GM19035 (cell line): Measurements from ENCODE around the gene ASTN2.

Source experiments
- ATAC-seq: cut with Tn5 transposase; IDR thresholded peaks from one replicate; pipeline ENCODE4 v1.9.1; 2021; ENCODE audit not compliant: unreplicated experiment

ASTN2 gene, protein sequence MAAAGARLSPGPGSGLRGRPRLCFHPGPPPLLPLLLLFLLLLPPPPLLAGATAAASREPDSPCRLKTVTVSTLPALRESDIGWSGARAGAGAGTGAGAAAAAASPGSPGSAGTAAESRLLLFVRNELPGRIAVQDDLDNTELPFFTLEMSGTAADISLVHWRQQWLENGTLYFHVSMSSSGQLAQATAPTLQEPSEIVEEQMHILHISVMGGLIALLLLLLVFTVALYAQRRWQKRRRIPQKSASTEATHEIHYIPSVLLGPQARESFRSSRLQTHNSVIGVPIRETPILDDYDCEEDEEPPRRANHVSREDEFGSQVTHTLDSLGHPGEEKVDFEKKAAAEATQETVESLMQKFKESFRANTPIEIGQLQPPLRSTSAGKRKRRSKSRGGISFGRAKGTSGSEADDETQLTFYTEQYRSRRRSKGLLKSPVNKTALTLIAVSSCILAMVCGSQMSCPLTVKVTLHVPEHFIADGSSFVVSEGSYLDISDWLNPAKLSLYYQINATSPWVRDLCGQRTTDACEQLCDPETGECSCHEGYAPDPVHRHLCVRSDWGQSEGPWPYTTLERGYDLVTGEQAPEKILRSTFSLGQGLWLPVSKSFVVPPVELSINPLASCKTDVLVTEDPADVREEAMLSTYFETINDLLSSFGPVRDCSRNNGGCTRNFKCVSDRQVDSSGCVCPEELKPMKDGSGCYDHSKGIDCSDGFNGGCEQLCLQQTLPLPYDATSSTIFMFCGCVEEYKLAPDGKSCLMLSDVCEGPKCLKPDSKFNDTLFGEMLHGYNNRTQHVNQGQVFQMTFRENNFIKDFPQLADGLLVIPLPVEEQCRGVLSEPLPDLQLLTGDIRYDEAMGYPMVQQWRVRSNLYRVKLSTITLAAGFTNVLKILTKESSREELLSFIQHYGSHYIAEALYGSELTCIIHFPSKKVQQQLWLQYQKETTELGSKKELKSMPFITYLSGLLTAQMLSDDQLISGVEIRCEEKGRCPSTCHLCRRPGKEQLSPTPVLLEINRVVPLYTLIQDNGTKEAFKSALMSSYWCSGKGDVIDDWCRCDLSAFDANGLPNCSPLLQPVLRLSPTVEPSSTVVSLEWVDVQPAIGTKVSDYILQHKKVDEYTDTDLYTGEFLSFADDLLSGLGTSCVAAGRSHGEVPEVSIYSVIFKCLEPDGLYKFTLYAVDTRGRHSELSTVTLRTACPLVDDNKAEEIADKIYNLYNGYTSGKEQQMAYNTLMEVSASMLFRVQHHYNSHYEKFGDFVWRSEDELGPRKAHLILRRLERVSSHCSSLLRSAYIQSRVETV (N-terminal part only)

DNA sequence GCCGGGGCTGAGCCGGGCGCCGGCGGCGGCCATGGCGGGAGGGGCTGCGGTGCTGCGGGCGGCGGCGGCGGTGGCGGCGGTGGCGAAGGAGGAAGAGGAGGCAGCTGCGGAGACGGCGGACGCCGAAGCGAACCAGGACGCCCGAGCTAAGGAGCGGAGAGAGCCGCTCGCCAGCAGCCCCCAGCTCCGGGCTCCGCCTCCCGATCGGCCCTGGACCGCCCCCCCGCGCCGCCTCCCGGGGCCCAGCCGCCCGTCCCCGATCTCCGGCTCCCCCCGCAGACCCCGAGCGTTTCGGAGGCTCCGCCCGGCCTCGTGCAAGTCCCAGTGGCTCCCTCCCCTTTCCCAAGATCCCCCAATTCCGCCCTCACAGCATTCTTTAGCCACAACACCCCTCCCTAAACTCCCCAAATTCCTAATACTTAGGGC is at the start of gene ASTN2:
ASTN2 (minus strand) TSS at position 152 of the 426 bp plus-strand sequence; CDS start at position 33, 119 bp downstream.
- ATAC-seq, result no peak

DNA sequence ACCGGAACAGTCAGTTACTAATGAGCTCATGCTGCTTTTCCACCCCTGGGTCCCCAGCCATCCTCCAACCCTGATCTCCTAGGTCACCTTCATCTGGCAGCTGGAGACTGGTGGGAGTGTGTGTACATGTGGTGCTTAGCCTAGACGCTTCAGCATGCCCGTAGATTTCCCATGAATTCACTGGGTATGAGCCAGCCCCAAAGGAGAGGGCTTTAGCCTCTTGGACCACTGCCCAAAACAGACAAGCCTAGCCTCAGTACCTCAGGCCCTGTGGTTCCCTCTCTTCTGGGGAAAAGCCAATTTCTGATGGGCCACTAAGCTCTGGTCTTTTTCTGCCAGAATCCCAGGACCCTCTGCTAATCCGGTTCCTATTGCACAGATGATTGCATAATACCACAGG is 48.0 kb upstream of the ASTN2 start:
- no peak for ATAC-seq

DNA sequence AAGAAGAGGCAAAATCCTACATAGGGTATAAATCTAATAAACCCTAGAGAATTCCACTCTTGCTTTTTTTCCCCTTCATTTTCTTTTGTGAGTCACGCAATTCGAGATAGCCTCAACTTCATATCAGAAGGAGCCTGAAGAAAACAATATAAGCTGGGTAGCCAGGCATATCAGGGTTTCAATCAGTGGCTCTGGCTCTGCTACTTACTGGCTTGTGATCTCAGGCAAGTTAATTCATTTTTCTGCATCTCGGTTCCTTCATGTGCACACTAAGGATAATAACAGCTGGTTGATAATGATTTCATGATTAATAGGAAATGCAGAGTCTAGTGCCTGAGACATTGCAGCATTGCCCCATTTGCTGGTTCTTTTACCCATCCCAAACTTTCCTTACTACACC is 46.5 kb upstream of the ASTN2 start:
- no peak for ATAC-seq

DNA sequence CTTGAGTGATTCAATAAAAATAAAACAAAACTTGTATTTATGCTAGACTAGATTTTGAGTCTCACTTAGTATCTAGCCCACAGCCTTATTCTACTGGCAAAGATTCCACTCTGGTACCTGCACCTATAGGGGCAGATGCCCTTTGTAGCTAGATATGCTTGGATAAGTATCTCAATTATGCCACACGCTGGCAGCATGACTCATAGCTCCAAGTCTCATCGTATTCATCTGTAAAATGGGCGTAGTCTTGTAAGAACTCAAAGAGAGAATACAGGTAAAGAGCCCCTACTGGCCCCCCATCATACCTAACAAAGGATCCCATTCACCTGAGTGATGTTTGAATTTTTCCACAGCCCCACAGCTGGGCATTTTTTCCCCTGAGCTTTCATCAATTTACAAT is 45.9 kb upstream of the ASTN2 start:
- ATAC-seq, result no peak

DNA sequence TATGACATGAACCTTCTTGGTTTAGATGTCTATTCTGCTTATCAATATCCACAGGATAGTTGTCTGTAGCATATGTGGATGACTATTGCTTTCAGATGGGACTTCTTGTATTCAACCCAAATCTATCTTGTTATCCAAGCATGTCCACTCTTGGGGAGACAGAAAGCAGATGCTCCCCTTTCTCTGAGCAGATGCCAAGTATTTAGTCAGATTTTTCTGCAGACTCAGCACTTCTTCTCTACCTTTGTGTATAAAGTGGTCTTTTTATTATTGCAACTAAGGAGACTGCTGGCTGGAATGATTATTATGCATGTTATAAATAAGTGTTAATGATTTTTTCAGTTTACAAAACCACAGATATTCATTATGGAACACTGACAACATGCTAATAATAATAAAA is 45.1 kb upstream of the ASTN2 start:
- ATAC-seq, result no peak

DNA sequence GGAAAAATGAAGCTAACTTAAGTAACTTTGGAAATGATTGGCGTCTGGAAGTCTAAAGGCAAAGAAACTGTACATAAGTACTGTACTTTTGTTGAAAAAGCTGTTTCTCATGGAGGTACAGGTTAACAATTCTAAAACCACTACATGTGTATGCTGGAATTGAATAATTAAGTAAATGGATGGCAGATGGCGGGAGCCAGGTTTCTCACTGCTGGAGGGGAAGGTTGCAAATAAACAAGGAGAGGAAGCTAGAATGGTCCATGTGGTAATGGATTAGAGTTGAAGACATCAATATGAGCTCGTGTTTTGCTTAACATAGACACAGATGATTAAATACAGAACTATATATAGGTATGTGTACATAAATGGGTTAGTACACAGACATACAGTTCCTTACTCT is 43.2 kb upstream of the ASTN2 start:
- ATAC-seq, result no peak

DNA sequence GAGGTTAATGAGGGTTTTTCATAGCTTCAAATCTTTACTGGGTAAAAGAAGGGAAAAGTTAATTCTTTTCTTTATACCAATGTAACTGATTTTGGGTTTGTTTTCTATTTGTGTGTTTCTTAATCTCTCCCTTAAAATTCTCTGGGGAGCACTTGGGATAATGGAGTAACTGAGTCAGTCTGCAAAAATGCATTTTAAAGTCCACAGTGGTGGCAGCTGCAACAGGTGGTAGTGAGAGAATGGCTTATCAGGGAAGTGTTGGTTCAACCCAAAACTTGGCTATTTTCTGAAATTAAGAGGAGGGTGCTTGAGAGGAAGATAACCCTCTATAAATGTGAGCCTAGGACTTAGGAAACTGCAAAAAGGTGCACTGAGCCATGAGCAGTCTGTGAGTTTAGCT is 39.9 kb upstream of the ASTN2 start:
- ATAC-seq, result no peak

DNA sequence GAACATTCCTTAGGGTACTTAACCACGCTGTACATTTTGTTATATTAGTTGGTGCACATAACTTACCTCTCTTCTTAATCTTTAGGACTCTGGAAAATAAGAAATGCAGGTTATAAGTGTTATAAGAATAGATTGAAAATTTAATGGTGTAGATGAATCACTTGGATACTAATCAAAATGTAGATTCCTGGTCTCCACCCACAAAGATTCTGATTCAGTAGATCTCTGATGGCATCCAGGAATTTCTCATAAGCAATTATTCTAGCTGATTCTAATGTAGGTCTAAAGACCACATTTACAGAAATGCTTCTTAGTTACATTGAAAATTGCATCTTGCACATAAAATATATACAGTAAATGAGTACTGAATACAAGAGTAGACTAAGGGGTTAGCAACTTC is 38.9 kb upstream of the ASTN2 start:
- no peak for ATAC-seq

DNA sequence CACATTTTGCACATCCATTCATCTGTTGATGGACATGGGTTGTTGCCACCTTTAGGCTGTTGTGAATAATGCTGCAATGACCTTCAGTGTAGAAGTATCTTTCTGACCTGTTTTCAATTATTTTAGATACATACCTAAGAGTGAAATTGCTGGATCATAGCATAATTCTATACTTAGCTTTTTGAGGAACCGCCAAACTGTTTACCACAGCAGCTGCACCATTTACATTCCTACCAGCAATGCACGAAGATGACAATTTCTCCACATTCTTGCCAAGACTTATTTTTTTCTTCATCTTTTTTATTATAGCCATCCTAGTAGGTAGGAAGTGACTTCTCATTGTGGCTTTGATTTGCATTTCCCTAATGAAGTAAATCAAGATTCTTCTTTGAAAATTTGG is 36.5 kb upstream of the ASTN2 start:
- ATAC-seq, result no peak

DNA sequence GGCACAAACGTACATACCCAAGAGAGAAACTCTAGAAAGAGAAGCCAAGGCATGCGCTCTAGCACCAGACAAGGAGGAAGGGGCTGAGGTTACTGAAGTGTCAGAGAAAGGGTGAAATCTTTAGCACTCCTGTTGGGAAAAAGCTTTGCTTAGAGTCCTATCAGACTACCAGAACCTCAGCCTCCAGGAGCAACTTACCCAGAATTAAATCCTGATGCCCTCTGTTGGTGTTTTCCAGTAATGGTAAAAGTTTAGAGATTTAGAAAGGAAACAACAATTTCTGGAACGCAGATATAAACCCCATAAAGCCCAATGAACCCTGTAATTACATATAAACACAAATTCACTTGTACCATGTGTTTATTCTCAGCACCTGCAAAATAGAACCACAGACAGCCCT is 33.2 kb upstream of the ASTN2 start:
- no peak for ATAC-seq

DNA sequence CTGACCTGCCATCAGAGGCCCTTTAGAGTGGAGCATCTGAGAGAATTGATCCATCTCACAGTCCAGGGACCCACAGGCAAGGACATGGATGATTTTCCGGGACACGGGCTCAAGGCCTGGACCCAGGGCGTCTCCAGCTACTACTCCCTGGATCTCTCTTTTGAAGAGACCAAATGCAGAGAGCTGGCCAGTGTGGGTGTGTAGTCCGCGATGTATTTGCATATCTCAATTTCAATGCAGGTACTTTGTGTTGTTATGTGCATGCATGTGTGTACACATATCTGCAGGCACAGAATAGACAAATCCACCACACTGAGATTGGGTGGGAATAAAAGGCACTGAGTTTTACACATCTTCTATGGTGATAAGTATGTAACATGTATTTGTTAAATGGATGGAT is 30.8 kb upstream of the ASTN2 start:
- ATAC-seq, result no peak

DNA sequence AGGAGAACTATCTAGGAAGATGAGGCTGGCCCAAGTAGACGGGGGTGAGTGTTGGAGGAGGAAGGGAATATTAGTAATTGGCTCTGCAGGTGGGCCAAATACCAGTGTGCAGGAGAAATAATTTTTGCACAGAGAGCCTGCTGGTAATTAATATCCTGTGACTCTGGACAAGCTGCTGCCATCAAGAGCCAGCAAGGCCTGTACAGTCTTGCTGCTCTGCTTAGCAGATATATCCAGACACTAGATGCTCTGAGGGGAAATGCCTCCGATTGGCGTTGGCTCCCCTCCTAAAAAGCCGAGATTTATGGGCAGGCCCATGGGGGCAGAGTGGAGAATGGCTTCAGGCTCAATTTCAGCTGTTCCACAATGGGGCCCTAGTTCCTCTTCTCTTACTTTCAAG is 29.6 kb upstream of the ASTN2 start:
- ATAC-seq, result no peak

DNA sequence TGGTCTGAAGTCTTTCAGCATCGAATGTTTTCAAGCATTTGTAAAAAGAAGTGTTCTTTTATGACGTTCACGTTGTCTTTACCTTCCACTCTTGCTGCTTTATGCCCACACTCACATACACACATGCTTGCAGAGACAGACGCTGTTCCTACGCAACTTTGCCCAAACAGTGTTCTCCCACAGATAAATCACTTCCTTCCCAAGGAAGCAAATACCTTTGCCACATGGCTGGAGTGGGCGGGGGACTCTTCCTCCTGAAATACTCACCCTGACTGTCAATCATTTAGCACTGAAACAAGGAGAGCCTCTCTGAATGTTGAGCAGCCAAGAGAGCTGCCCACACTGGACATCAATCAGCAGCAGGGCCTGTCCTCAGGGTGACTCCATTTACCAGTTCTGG is 22.4 kb upstream of the ASTN2 start:
- ATAC-seq, result no peak

DNA sequence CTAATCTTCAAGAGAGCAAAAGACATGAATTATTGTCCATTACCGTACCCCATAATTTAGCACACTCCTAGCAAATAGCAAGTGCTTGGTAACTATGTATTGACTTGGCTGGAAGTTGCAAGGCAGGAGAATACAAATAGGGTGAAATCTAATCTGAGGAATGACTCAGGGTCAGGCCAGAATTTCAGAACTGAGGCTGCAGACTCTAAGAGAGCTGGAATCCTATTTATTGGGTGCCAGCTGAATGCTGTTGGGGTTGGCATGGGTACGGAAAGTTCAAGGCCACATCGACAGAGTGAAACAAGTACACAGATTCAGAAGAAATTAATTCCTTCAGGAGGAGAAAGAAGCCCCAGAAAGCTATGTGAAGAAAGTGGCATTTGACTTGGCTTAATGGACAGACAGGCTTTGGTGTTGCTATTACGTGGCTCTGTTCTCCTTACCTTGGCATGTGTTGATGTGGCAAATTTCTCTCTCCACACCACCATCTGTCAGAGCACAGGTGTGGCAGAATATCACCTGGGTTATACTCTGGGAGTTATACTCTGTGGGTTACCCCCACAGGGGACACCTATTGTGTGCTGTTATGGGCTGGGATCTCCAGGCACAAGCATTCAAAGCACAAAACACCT is 20.9 kb upstream of the ASTN2 start:
- no peak for ATAC-seq

DNA sequence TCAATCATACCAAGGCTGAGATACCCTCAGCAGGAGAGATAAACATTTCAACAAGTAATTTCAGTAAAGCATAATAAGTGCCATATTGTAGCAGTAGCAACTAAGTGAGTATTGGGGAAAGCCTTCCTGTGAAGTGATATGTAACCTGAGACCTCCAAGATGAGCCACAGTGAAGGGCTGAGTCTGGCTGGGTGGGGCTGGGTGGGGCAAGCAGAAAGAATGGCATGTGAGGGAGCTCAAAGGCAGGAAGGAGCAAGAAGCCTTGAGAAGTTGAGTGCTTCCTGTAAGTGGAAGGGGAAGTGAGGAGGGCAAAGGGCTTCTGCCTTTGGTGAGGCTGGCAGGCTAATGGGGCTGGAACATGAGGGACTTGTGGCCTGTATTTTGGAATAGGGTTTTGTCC is 19.7 kb upstream of the ASTN2 start:
- no peak for ATAC-seq

DNA sequence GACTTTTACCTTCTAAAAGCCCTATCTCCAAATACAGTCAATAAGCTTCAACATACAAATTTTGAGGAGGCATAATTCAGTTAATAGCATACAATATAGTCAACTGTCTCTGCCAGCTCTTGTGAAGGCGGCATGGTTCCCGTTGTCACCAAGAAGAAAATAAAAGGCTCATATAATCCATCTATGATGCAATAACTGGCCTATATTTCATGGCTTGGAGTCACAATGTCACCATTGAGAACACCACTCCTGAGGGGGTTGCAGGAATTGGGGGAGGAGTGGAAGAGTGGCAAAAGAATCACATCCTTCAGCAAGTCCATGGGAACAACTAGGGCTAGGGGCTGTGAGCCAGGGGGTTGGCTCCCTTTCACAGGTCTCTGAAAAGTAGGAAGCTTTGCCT is 16.0 kb upstream of the ASTN2 start:
- no peak for ATAC-seq

DNA sequence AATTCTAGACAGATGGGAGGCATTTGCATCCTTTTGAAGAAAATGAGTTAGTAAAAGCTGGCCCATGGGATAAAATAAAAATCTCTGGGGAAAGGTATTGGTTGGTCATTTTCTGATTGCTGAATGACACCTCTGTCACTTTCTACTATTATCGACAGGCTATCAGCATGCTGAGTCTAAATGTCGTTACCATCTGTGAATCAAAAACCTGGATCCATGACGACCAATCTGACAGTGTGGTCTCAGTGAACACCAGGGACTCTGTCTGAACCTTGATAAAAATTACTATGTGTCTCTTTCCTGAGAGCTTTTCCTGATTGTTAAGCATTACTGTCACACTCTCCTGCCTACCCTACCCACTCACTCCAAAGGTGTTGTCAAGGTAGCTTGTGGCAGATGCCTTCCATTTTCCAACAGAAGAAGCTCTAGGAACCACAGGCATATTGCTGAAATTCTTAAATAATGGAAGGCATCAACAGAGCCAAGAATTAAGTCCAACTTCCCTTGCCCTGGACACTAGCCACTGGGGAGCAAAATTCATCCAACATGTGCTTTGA is 12.6 kb upstream of the ASTN2 start:
- ATAC-seq, result no peak

DNA sequence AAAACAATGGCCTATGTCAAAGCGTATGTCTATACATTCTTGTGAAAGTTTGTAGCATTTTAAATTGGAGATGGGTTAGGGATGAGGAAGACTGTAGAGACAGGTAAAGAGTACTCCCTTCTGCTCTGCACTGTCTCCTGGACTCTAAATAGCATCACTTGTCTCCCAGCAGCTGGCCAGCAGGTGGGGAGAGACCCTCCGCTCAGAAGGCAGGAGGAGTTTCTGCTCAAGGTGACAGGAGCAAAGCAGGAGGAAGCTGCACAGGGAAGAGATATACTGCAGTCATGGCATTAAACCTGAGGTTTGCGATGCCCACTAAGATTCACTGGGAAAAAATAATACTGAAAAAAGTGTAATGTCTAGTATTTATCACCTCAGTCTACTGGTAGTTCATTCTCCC is 10.7 kb upstream of the ASTN2 start:
- ATAC-seq, result no peak

DNA sequence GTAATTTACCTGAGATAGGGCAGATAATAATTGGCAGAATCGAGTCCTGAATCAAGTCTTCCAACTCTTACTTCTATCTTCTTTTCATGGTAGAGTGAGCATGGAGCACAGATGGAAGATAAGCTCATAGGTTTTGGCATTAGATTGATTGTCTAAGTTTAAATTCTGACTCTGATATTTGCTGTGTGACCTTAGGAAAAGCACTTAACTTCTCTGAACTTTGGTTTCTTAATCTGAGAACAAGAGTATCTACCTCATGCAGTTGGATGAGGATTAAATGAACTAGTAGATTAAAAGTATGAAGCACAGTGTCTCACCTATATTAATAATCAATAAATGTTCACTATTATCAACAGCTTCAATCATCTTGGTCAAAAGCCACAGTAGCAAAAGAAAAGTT is 9.4 kb upstream of the ASTN2 start:
- no peak for ATAC-seq

DNA sequence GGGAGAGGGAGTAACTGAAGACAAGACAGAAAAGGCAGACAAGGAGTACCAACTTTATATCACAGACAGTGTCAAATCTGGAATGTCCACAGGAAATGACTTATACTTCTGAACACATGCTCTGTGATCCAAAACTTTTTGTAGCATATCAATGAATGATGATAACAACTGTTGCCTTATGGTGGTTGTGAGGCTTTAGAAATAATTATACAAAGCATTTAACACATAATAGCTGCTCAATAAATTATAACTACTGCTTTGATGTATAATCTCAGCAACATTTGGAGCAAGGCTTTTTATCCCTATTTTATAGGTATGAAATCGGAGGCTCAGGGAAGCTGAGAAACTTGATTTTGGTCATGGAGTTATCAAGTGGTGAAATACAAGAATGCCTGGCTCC is 3.3 kb upstream of the ASTN2 start:
- ATAC-seq, result no peak

DNA sequence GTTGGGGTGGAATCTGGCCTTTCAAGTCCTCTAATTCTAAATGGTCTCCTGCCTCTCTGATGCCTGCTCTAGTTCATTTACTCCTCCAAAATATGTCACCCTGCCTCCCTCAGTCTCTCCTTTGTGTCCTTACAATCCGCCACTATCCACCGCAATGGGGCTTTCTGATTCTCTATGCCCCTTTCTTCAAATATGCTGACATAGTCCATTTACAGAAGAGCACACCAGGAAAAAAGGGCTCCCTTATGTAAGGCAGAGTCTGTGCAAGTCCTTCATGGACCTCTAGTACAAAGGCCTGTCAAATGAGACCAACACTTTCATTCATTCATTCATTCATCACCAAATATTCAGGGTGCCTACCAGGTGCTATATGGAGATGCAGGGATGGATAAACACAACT is 2.0 kb upstream of the ASTN2 start:
- no peak for ATAC-seq
